DOHH2 (cell line): Measurements from ENCODE around the gene UBXN4.

Source experiments
- H3F3A ChIP-seq: fragments of 200-600 bp; sonication (generic), shearing (Covaris generic); 2 replicates; pipeline ENCODE4 v1.6.0; 2016; ENCODE audit warnings: antibody characterized with exemption, mild to moderate bottlenecking; ENCODE audit not compliant: control insufficient read depth, insufficient read depth
- H3K27ac ChIP-seq: fragments of 200-600 bp; sonication (generic); 2 replicates; pipeline ENCODE4 v1.5.1; 2014; ENCODE audit warnings: low read depth, mild to moderate bottlenecking, low read length, moderate library complexity
- H3K27me3 ChIP-seq: fragments of 200-600 bp; sonication (generic); 2 replicates; pipeline ENCODE4 v1.6.1; 2014; ENCODE audit warnings: mild to moderate bottlenecking, low read length, mixed read lengths; ENCODE audit not compliant: control insufficient read depth
- H3K36me3 ChIP-seq: fragments of 200-600 bp; sonication (generic); 2 replicates; pipeline ENCODE4 v1.6.1; 2014; ENCODE audit warnings: mild to moderate bottlenecking, low read length, moderate library complexity, mixed read lengths; ENCODE audit not compliant: control insufficient read depth
- H3K4me1 ChIP-seq: fragments of 200-600 bp; sonication (generic); 2 replicates; pipeline ENCODE4 v1.6.1; 2014; ENCODE audit warnings: mild to moderate bottlenecking, low read length, mixed read lengths; ENCODE audit not compliant: control insufficient read depth
- H3K4me2 ChIP-seq: fragments of 200-600 bp; sonication (generic); 2 replicates; pipeline ENCODE4 v1.6.0; 2014; ENCODE audit warnings: mild to moderate bottlenecking, low read length, moderate library complexity
- H3K4me3 ChIP-seq: fragments of 200-600 bp; sonication (generic); 2 replicates; pipeline ENCODE4 v1.5.1; 2014; ENCODE audit warnings: mild to moderate bottlenecking, low read length, mixed read lengths
- H3K79me2 ChIP-seq: fragments of 200-600 bp; sonication (generic); 2 replicates; pipeline ENCODE4 v1.6.1; 2014; ENCODE audit warnings: mild to moderate bottlenecking, low read length, mixed read lengths; ENCODE audit not compliant: control insufficient read depth
- H3K9me2 ChIP-seq: fragments of 200-600 bp; sonication (generic); replicated peaks from 2 replicates; pipeline ENCODE4 v1.6.1; 2014; ENCODE audit warnings: mild to moderate bottlenecking, low read length, mixed read lengths; ENCODE audit not compliant: control insufficient read depth
- H3K9me3 ChIP-seq: fragments of 200-600 bp; sonication (generic); 2 replicates; pipeline ENCODE4 v1.6.1; 2014; ENCODE audit warnings: antibody characterized with exemption, low read length, mixed read lengths; ENCODE audit not compliant: control insufficient read depth, insufficient read depth
- H4K20me1 ChIP-seq: fragments of 200-600 bp; sonication (generic); 2 replicates; pipeline ENCODE4 v1.6.0; 2014; ENCODE audit warnings: low read depth, mild to moderate bottlenecking, antibody characterized with exemption, low read length, moderate library complexity; ENCODE audit not compliant: control insufficient read depth, insufficient read depth
- EZH2phosphoT487 ChIP-seq: fragments of 200-600 bp; sonication (generic); IDR thresholded peaks from 2 replicates; pipeline ENCODE4 v1.6.1; 2017; ENCODE audit warnings: borderline replicate concordance, mild to moderate bottlenecking, antibody characterized with exemption, low read length, moderate library complexity, mixed read lengths
- TF ChIP-seq, protein P1 (sequence below): fragments of 200-600 bp; sonication (generic); IDR thresholded peaks from one replicate; pipeline ENCODE4 v1.5.1; 2014; ENCODE audit warnings: antibody characterized with exemption, mild to moderate bottlenecking, low read depth, low read length; ENCODE audit not compliant: poor library complexity, severe bottlenecking

UBXN4 gene

DNA sequence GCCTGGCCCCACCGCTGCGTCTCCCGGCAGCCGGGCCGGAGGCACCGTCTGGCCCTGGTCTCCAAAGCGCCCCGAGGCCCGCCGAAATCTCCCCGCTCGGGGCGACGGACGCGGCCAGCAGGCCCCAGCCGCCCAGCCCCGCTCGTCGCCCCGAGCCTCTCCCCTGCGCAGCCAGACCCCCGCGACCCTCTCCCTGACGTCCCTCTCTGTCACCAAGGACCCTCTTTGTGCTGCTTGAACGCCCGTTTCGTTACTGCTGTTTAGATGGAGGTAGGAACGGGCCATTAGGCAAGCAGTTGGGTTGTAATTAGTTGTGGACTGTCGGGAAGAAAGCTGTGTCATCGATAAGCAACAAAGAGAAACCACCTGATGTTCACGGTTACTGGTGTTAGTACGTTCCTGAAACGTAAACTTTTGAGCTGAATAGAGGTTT, 686 bp downstream of the UBXN4 start:
- Histone ChIP-seq H3K79me2 (peaks cover 57% of the 10 kb centered on the region), H3K4me1 (peaks cover 24% of the 10 kb centered on the region), H3F3A (no peaks in the 10 kb centered on the region), H3K9me3 (no peaks in the 10 kb centered on the region), H3K4me3 (peak overlapping the region; percentile 82), H3K27me3 (no peaks in the 10 kb centered on the region), H3K36me3 (peaks cover 41% of the 10 kb centered on the region), H3K9me2 (no peaks in the 10 kb centered on the region; the same call in 1 of the 2 replicates), H3K27ac (peak overlapping the region; percentile 65), H3K4me2 (peak overlapping the region; percentile 69), H4K20me1 (peaks cover 17% of the 10 kb centered on the region)
- TF ChIP-seq, protein P1, sequence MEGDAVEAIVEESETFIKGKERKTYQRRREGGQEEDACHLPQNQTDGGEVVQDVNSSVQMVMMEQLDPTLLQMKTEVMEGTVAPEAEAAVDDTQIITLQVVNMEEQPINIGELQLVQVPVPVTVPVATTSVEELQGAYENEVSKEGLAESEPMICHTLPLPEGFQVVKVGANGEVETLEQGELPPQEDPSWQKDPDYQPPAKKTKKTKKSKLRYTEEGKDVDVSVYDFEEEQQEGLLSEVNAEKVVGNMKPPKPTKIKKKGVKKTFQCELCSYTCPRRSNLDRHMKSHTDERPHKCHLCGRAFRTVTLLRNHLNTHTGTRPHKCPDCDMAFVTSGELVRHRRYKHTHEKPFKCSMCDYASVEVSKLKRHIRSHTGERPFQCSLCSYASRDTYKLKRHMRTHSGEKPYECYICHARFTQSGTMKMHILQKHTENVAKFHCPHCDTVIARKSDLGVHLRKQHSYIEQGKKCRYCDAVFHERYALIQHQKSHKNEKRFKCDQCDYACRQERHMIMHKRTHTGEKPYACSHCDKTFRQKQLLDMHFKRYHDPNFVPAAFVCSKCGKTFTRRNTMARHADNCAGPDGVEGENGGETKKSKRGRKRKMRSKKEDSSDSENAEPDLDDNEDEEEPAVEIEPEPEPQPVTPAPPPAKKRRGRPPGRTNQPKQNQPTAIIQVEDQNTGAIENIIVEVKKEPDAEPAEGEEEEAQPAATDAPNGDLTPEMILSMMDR = no peak
- TF ChIP-seq EZH2phosphoT487 = no peak

DNA sequence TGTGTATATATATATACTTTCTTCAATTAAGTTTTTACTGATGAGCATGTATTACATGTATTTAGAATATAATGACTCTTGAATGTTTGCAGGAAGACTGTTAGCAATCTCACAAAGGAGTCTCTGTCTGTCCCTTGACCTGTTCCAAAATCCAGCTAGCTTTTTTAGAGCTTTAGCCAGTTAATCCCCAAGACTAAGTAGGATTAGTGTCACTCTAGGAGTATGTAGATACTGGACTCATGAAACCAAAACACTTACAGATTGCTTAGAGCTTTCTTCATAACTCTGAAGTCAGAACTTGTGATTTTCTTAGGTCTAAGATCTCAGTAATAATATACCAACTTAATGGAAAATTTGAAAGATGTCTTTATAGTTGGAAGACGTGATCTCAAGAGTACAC, 2.2 kb downstream of the UBXN4 start:
- TF ChIP-seq EZH2phosphoT487 = no peak
- TF ChIP-seq, protein P1 = no peak
- Histone ChIP-seq H3K4me3 (peak overlapping the region; percentile 82), H3K27ac (no peak overlapping the region)

DNA sequence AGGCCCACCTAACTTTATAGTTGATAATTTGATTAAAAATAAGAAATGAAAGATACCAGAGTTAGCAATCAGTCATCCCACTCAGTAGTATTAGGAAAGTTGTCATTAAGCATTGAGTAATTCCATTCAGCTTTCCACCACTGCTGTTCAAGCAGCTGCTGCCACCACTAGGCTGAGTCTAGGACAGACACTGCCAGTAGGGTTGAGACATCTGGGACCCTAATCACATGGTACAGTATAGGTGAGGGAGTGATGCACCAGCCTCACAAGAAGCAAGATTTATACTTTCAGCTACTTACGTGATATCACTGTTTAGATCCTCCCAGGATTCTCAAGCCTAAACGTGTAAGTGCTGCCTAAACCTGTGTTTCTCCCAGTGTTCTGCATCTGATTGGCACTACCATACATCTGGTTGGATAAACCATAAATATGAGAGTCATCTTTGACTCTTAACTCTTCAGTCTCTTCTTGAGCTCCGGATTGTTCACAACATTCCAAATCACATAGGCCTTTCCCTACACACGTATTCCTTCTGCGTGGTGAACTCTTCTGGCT, 3.2 kb downstream of the UBXN4 start:
- H3K4me2 ChIP-seq = peak overlapping the region; percentile 69

More for the DNA sequence above, 2.2 kb downstream of the UBXN4 start:
- H3K4me2 ChIP-seq = peak overlapping the region; percentile 69
- peaks cover 17% of the 10 kb centered on the region for H4K20me1 ChIP-seq
- peaks cover 65% of the 10 kb centered on the region for H3K79me2 ChIP-seq
- peaks cover 50% of the 10 kb centered on the region for H3K36me3 ChIP-seq
- H3F3A ChIP-seq = no peaks in the 10 kb centered on the region
- H3K9me3 ChIP-seq = no peaks in the 10 kb centered on the region
- no peaks in the 10 kb centered on the region; the same call in 1 of the 2 replicates for H3K9me2 ChIP-seq
- H3K27me3 ChIP-seq = no peaks in the 10 kb centered on the region
- peaks cover 24% of the 10 kb centered on the region for H3K4me1 ChIP-seq

More for the DNA sequence above, 3.2 kb downstream of the UBXN4 start:
- Histone ChIP-seq H3K4me1 (peaks cover 24% of the 10 kb centered on the region), H3K9me3 (no peaks in the 10 kb centered on the region), H3K79me2 (peaks cover 67% of the 10 kb centered on the region), H3K36me3 (peaks cover 57% of the 10 kb centered on the region), H4K20me1 (peaks cover 17% of the 10 kb centered on the region), H3K4me3 (peak overlapping the region; percentile 82; the same call in 1 of the 2 replicates), H3K27me3 (no peaks in the 10 kb centered on the region), H3F3A (peaks cover 3% of the 10 kb centered on the region; the same call in 1 of the 2 replicates), H3K27ac (no peak overlapping the region), H3K9me2 (no peaks in the 10 kb centered on the region; the same call in 1 of the 2 replicates)
- TF ChIP-seq, protein P1 = peak; percentile 44
- TF ChIP-seq EZH2phosphoT487 = no peak
